Vagina (tissue), 2 donors: ENCODE data around the gene LIPG.

ENCODE experiments used
- POLR2A ChIP-seq, 2 donors: fragments of 450-650 bp; IDR thresholded peaks; one replicate each; pipeline ENCODE4 v1.6.1; 2017; ENCODE audit warnings: antibody characterized with exemption in 2 of 2, mild to moderate bottlenecking in 2 of 2, moderate library complexity in 2 of 2
- POLR2AphosphoS5 ChIP-seq, 2 donors: sonication (generic); formaldehyde crosslinking; IDR thresholded peaks; one replicate each; pipeline ENCODE4 v1.9.0; 2017; ENCODE audit warnings: antibody characterized with exemption in 2 of 2, mild to moderate bottlenecking in 2 of 2, low read depth in 1 of 2; ENCODE audit not compliant: insufficient read depth in 1 of 2

DNA sequence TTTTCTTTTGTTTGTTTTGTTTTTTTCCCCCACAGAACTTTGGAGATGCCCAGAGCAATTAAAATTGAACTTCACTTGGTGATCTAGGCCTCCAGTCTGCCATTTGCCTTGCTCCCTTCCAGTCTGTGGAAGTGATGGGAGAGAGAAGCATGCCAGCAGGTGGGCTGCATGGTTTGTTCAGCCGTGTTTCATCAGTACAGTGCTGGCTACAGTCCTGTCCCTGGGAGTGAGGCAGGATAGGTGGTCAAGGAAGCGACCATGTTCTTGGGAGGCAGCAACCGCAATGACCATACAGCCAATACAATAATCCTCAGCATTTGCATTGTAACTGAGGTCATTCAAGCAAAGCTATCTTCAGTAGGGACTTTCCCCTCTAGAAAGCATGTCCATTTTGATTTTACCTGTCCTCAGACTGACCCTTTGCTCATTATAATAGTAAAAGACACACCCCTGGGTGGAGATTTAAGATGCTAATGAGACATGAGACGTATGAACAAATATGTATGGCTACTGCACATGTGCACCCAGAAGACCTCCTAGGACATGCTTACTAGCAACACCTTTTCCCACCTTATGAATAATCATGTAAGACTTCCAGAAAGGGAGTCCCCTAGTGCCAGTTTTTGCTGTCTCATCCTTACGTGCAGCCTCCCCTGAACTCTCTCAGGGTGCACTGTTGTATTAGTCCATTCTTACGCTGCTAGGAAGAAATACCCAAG, 11.1 kb upstream of the LIPG start:
- TF ChIP-seq POLR2A (IDR thresholded peaks at IDR 0.05) (no peak), POLR2AphosphoS5 (IDR thresholded peaks at IDR 0.05; ENCODE audit: insufficient read depth in 1 of 2, low read depth in 1 of 2) (no peak)
